Spinal cord (tissue), 10 donors: Measurements from ENCODE around the gene AMPD1. TPM values are rescaled to one million over a fixed set of nuclear protein-coding genes. Genes with fewer than 3 reads are reported as not detected.

Experiments
- DNase-seq, 6 donors: peaks; one replicate each; pipeline versions ENCODE4 v3.0.0 to v3.0.0-alpha.2; 2013 to 2015; ENCODE audit warnings: low spot score in 6 of 6, low read depth in 4 of 6
- H3K27ac ChIP-seq: one replicate; pipeline ENCODE4 v1.5.1; 2013; ENCODE audit warnings: low read depth, low read length, control low read depth
- H3K27me3 ChIP-seq: one replicate; pipeline ENCODE4 v1.6.1; 2013; ENCODE audit warnings: low read length; ENCODE audit not compliant: control insufficient read depth, insufficient read depth
- H3K36me3 ChIP-seq: one replicate; pipeline ENCODE4 v1.6.1; 2013; ENCODE audit warnings: low read length; ENCODE audit not compliant: control insufficient read depth, insufficient read depth
- H3K4me1 ChIP-seq: one replicate; pipeline ENCODE4 v1.6.1; 2013; ENCODE audit warnings: low read length; ENCODE audit not compliant: control insufficient read depth, insufficient read depth
- H3K4me3 ChIP-seq: one replicate; pipeline ENCODE4 v1.5.1; 2013; ENCODE audit warnings: low read depth, low read length, control low read depth
- H3K9me3 ChIP-seq: one replicate; pipeline ENCODE4 v1.6.1; 2013; ENCODE audit warnings: low read length; ENCODE audit not compliant: control insufficient read depth, insufficient read depth
- WGBS: methylation state at CpG from one replicate; pipeline ENCODE4 v1.1.5; 2013; ENCODE audit warnings: missing lambda C conversion rate; ENCODE audit not compliant: insufficient coverage; 5-methylcytosine and 5-hydroxymethylcytosine counted together
- polyA plus RNA-seq, 2 donors: library from polyadenylated mRNA; unstranded; fragments of 120-200 nt; gene quantifications; one replicate each; pipeline ENCODE4 v1.2.1, GENCODE V29; 2013; ENCODE audit not compliant: insufficient read length in 2 of 2
- total RNA-seq, 2 donors: library from RNA; depleted of rRNA in 1 of 2; stranded (reverse); fragments of 120-200 nt in 1 of 2; fragments of >200 nt in 1 of 2; gene quantifications; one replicate each; pipeline versions ENCODE4 v1.2.3 to v1.2.4, GENCODE V29; 2013 to 2014
- donor health status: healthy.

AMPD1 gene
- total and polyA plus RNA-seq, 4 donors = 0.27 to 0.89 TPM; not detected in 2

DNA sequence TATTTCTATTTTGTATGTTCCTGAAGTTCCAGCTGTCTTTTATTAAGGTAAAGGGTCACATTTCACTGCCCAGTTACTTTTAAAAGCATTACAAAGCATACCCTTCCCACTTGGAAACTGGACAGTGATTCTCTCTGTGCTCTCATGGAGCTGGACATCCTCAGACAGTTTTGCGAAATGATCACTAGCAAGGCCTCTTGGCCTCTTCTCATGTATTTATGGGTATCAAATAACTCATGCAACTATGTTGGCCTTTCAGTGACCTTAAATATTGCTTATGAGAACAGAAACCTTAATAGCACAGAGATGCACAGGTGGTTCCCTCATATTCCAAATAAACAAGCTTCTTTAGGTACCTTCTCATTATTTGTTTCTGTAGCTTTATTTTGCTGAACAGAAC lies 7.9 kb upstream of the AMPD1 start:
- H3K27me3 ChIP-seq = no peaks in the 10 kb centered on the region
- H3K27ac ChIP-seq = no peak overlapping the region
- H3K4me1 ChIP-seq = no peaks in the 10 kb centered on the region
- H3K9me3 ChIP-seq = no peaks in the 10 kb centered on the region
- DNase-seq = no peak
- H3K4me3 ChIP-seq = no peak overlapping the region
- H3K36me3 ChIP-seq = peaks cover 7% of the 10 kb centered on the region
- WGBS = no CpG with 5 or more reads among the region's 1 CpG

DNA sequence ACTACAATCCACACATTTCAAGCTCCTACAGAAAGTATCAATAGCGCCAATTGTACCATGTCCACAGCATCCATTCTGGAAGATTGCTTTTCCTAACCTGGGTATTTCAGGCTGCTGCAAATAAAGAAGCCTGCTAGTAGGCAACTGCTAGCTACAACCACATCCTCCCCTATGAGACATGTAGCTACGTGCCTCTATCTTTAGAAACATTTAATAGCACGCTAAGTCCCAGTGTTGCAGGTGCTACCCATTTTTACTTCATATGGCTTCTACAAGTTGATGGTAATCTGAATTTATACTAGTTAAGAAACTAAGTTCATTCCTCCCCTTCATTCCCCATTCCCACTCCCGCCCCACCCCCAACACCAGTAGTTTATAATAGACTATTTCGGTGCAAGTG lies 7.4 kb upstream of the AMPD1 start:
- Histone ChIP-seq H3K9me3 (no peaks in the 10 kb centered on the region), H3K27me3 (no peaks in the 10 kb centered on the region), H3K4me1 (no peaks in the 10 kb centered on the region), H3K4me3 (no peak overlapping the region), H3K27ac (no peak overlapping the region), H3K36me3 (peaks cover 6% of the 10 kb centered on the region)
- DNase-seq = no peak
- WGBS = 89% methylated on average over 1 of the region's 5 CpGs

DNA sequence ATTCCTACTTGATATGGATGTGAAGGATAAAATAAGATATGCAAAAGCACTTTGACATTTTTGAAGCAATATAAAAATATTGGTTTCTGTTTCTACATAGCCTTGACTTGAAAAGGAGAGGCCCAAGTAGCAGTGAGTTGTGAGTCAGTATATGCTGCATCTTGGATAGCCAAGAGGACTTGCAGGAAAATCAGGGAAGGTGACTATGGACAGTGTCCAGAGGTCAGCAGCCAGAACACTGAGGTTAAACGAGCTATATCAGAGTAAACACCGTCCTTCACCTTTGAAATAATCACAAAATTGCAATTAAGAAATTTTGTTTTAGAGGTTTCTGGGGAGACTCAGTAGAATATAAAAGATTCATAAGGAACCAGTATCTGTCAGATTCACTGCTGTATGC lies 6.6 kb upstream of the AMPD1 start:
- DNase-seq = no peak

DNA sequence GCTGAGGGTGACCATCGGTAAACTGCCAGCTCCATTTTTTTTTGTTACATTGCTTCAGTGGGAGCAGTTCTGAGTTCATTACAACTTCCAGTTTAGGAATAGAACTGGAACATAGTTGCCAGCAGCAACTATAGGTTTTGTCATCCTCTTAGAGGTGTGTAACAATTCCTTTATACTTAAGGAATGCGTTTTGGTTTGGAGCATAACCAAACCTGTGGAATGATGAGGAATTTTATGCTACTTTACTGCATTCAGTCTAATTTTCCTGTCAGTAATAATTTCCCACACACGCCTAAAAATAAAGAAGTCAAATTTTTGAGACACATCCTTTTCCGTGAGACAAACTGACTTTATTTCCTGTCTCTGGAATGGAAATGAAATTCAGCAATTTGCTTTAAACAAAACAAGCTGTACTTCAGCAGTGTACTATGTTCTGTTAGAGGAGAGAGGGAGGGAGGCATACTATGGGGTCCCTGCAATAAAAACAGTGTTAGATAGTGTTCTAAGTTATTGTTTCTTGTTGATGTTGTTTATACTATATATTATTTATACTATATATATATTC lies 4.8 kb upstream of the AMPD1 start:
- H3K27ac ChIP-seq = no peak overlapping the region
- no peaks in the 10 kb centered on the region for H3K9me3 ChIP-seq
- no peaks in the 10 kb centered on the region for H3K36me3 ChIP-seq
- no peak for DNase-seq
- H3K27me3 ChIP-seq = no peaks in the 10 kb centered on the region
- WGBS = 92% methylated on average over 2 of the region's 4 CpGs
- no peaks in the 10 kb centered on the region for H3K4me1 ChIP-seq
- no peak overlapping the region for H3K4me3 ChIP-seq

More for the DNA sequence above, 6.6 kb upstream of the AMPD1 start:
- Histone ChIP-seq H3K27me3 (no peaks in the 10 kb centered on the region), H3K9me3 (no peaks in the 10 kb centered on the region), H3K36me3 (no peaks in the 10 kb centered on the region), H3K4me3 (no peak overlapping the region), H3K4me1 (no peaks in the 10 kb centered on the region), H3K27ac (no peak overlapping the region)
- no CpG with 5 or more reads among the region's 2 CpGs for WGBS

DNA sequence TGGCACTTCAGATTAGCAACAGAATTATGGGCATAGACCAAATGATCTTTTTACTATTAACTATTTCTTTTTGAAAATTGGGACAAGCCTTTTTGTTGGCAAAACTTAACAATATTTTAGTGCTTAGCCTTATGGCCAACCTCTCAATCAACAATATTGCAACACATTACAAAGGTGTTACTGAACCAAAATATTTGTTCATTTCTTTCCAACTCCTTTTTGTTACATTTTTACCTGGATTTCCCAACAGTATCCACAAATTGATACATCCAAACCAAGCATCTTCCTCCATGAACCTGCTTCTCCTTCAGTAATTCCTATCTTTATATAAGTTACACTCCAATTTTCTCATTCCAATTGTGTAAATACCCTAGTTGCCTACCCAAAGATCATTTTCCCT lies 1.5 kb upstream of the AMPD1 start:
- no peaks in the 10 kb centered on the region for H3K27me3 ChIP-seq
- no peak for DNase-seq
- no peak overlapping the region for H3K4me3 ChIP-seq
- no peaks in the 10 kb centered on the region for H3K36me3 ChIP-seq
- H3K27ac ChIP-seq = no peak overlapping the region
- H3K9me3 ChIP-seq = no peaks in the 10 kb centered on the region
- no peaks in the 10 kb centered on the region for H3K4me1 ChIP-seq

DNA sequence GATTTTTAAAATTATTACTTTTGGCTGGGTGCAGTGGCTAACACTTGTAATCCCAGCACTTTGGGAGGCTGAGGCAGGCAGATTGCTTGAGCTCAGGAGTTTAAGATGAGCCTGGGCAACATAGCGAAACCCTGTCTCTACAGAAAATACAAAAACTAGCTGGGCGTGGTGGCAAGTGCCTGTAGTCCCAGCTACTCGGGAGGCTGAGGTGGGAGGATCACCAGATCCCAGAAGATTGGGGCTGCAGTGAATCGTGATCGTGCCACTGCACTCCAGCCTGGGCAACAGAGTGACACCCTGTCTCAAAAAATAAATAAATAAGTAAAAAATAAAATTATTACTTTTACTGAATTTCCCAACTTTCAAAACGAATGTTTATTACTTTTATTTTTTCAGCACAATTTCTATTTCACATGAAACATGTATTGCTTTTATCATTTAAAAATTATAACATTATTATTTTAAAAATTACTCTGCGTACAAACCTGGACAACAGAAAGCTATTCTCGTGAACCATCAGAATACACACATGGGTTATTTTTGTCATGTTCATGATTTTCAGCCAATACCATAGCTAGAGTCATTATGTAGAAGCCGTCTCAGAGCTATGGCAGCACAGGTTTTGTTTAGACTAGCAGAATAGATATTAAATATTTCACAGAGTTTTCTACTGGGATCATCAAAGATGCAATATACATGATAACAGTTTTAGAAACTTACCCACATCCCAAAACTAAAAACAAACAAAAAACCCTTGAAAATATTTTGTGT lies 621 bp downstream of the AMPD1 start:
- DNase-seq = no peak
- Histone ChIP-seq H3K27me3 (no peaks in the 10 kb centered on the region), H3K4me3 (no peak overlapping the region), H3K9me3 (no peaks in the 10 kb centered on the region), H3K27ac (no peak overlapping the region), H3K4me1 (no peaks in the 10 kb centered on the region), H3K36me3 (no peaks in the 10 kb centered on the region)
- WGBS = 100% methylated on average over 2 of the region's 9 CpGs

DNA sequence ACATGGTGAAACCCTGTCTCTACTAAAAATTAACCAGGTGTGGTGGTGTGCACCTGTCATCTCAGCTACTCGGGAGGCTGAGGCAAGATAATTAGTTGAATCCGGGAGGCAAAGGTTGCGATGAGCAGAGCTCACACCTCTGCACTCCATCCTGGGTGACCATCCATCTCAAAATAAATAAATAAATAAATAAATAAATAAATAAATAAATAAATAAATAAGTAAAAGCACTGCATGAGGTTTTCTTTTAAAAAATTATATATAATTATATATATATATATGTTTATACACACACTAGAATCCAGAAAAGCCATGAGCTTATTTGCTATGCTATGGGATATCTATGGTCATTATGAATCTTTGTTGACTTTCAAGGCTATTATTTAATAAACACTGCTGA lies 2.4 kb downstream of the AMPD1 start:
- Histone ChIP-seq H3K4me3 (no peak overlapping the region), H3K9me3 (no peaks in the 10 kb centered on the region), H3K4me1 (no peaks in the 10 kb centered on the region), H3K36me3 (no peaks in the 10 kb centered on the region), H3K27ac (no peak overlapping the region), H3K27me3 (no peaks in the 10 kb centered on the region)
- no peak for DNase-seq
- WGBS = no CpG with 5 or more reads among the region's 3 CpGs

DNA sequence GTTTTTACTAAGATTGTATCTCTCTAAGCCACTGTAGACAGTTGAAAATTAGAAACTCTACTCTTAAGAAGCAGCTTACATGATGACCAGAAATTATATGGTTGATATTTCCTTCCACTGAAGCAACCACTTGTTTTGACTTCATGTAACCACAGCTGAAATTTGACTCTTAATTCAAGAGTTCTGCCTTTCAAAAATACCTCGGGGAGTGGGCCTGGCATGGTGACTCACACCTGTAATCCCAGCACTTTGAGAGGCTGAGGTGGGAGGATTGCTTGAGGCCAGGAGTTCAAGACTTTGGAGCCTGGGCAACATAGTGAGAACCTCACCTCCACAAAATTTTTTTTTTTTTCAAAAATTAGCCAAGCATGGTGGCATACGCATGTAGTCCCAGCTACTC lies 4.3 kb downstream of the AMPD1 start:
- 100% methylated on average over 1 of the region's 2 CpGs for WGBS

DNA sequence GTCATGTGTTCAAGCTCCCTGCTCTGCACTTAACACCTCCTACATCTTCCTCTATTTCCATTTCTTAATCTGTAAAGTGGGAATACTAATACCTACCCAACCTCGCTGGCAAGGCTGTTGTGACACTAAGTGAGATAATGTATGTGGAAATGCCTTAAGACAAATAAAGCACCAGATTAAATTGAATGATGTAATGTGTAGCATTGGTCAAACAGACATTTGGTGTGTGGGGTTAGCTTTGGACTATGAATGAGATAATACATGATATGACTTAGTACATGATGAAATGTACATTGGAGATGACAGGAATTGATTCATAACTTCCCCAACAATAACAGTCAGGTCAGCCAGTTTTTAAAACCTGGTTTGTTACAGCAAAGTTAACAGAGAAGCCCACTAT lies 5.2 kb downstream of the AMPD1 start:
- H3K27ac ChIP-seq = no peak overlapping the region
- DNase-seq = no peak
- no peaks in the 10 kb centered on the region for H3K4me1 ChIP-seq
- H3K36me3 ChIP-seq = no peaks in the 10 kb centered on the region
- H3K27me3 ChIP-seq = peaks cover 3% of the 10 kb centered on the region
- H3K9me3 ChIP-seq = no peaks in the 10 kb centered on the region
- WGBS = no CpG with 5 or more reads among the region's 1 CpG
- no peak overlapping the region for H3K4me3 ChIP-seq

More for the DNA sequence above, 4.3 kb downstream of the AMPD1 start:
- Histone ChIP-seq H3K36me3 (no peaks in the 10 kb centered on the region), H3K4me1 (no peaks in the 10 kb centered on the region), H3K4me3 (no peak overlapping the region), H3K27me3 (peaks cover 3% of the 10 kb centered on the region), H3K27ac (no peak overlapping the region), H3K9me3 (no peaks in the 10 kb centered on the region)
- no peak for DNase-seq

DNA sequence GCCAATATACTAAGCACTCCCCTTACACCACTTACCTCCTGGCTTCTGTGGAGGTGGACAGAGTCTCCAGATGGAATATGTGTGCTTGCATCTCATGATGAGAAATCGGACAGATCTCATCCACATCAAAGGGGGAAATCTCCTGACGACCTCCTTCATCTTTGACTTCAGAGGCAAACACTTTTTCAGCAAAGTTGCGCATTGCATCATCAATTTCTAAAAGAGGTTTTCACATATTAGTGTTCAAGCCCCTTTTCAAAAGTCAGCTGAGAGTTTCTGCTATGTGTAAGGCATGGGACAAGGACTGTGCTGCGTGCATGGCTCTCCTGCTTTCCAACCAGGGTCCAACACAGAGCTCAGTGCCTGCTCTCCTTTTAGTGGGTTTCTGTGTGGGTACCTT lies 6.8 kb downstream of the AMPD1 start:
- Histone ChIP-seq H3K9me3 (no peaks in the 10 kb centered on the region), H3K27me3 (peaks cover 3% of the 10 kb centered on the region), H3K27ac (no peak overlapping the region), H3K4me1 (no peaks in the 10 kb centered on the region), H3K36me3 (no peaks in the 10 kb centered on the region), H3K4me3 (no peak overlapping the region)
- no peak for DNase-seq
- WGBS = 100% methylated on average over 1 of the region's 4 CpGs
